CD14-positive monocyte (primary cell): ENCODE data around the gene LILRA5. TPM values are rescaled to one million over a fixed set of nuclear protein-coding genes. Genes with fewer than 3 reads are reported as not detected.

ENCODE experiments used
- DNase-seq, 3 donors: peaks; one replicate each; pipeline ENCODE4 v3.0.0-alpha.2; 2011 to 2022
- H2AFZ ChIP-seq: 2 replicates; pipeline ENCODE4 v1.6.0; 2012; ENCODE audit warnings: mild to moderate bottlenecking, low read depth, low read length, inconsistent platforms; ENCODE audit not compliant: insufficient read depth, poor library complexity, severe bottlenecking
- H3K27ac ChIP-seq, 2 donors: 1 replicate in 1 of 2; 2 replicates in 1 of 2; pipeline ENCODE4 v1.5.1; 2012 to 2013; ENCODE audit warnings: low read length in 2 of 2, control low read depth in 1 of 2, inconsistent platforms in 1 of 2, low read depth in 1 of 2, mild to moderate bottlenecking in 1 of 2
- H3K27me3 ChIP-seq, 2 donors: one replicate each; pipeline versions ENCODE4 v1.6.0 to v1.6.1; 2011 to 2013; ENCODE audit warnings: low read length in 2 of 2; ENCODE audit not compliant: control insufficient read depth in 2 of 2, insufficient read depth in 2 of 2
- H3K36me3 ChIP-seq, 2 donors: replicated peaks in 1 of 2; 1 replicate in 1 of 2; 2 replicates in 1 of 2; pipeline versions ENCODE4 v1.5.1 to v1.6.1; 2012 to 2013; ENCODE audit warnings: low read length in 2 of 2, control low read depth in 1 of 2, inconsistent platforms in 1 of 2, mild to moderate bottlenecking in 1 of 2; ENCODE audit not compliant: insufficient read depth in 2 of 2, control insufficient read depth in 1 of 2
- H3K4me1 ChIP-seq, 2 donors: 1 replicate in 1 of 2; 2 replicates in 1 of 2; pipeline versions ENCODE4 v1.5.1 to v1.6.1; 2012 to 2013; ENCODE audit warnings: low read length in 2 of 2, control low read depth in 1 of 2, inconsistent platforms in 1 of 2, mild to moderate bottlenecking in 1 of 2, moderate library complexity in 1 of 2; ENCODE audit not compliant: insufficient read depth in 2 of 2, control insufficient read depth in 1 of 2
- H3K4me2 ChIP-seq: replicated peaks from 2 replicates; pipeline ENCODE3; 2012; ENCODE audit warnings: low read length, moderate library complexity, mild to moderate bottlenecking; ENCODE audit not compliant: poor library complexity, severe bottlenecking; ENCODE audit errors: extremely low read depth
- H3K4me3 ChIP-seq, 3 experiments: fragments of 200-600 bp in 1 of 3; sonication (generic) in 1 of 3; replicated peaks in 1 of 3; 1 replicate in 2 of 3; 2 replicates in 1 of 3; pipeline ENCODE4 v1.5.1; 2011 to 2013; ENCODE audit warnings: low read length in 3 of 3, mild to moderate bottlenecking in 3 of 3, control low read depth in 2 of 3, low read depth in 2 of 3, inconsistent platforms in 1 of 3, moderate library complexity in 1 of 3
- H3K79me2 ChIP-seq: 2 replicates; pipeline ENCODE4 v1.6.0; 2012; ENCODE audit warnings: mild to moderate bottlenecking, control low read depth, inconsistent platforms, low read length, moderate library complexity; ENCODE audit not compliant: insufficient read depth
- H3K9ac ChIP-seq: 2 replicates; pipeline ENCODE4 v1.6.0; 2017; ENCODE audit warnings: low read length, mild to moderate bottlenecking; ENCODE audit not compliant: insufficient read depth, poor library complexity, severe bottlenecking
- H3K9me3 ChIP-seq, 2 donors: replicated peaks in 1 of 2; 1 replicate in 1 of 2; 2 replicates in 1 of 2; pipeline versions ENCODE4 v1.5.1 to v1.6.1; 2012 to 2013; ENCODE audit warnings: low read length in 2 of 2, control low read depth in 1 of 2; ENCODE audit not compliant: control insufficient read depth in 1 of 2, insufficient read depth in 1 of 2
- H4K20me1 ChIP-seq: 2 replicates; pipeline ENCODE4 v1.6.0; 2012; ENCODE audit warnings: mild to moderate bottlenecking, low read length, control low read depth, moderate library complexity; ENCODE audit not compliant: insufficient read depth
- H3K27ac Mint-ChIP-seq, 7 donors: one replicate each; pipeline ENCODE4 v1.8.0; 2020; ENCODE audit warnings: mild to moderate bottlenecking in 7 of 7, mixed read lengths in 7 of 7, moderate library complexity in 6 of 7, inconsistent platforms in 2 of 7
- H3K27me3 Mint-ChIP-seq, 3 donors: one replicate each; pipeline ENCODE4 v1.8.0; 2021 to 2022; ENCODE audit warnings: low read depth in 3 of 3, mild to moderate bottlenecking in 3 of 3, mixed read lengths in 3 of 3, moderate library complexity in 3 of 3, inconsistent platforms in 1 of 3
- H3K36me3 Mint-ChIP-seq, 2 donors: one replicate each; pipeline ENCODE4 v1.8.0; 2020; ENCODE audit warnings: mixed read lengths in 2 of 2, inconsistent platforms in 1 of 2, mild to moderate bottlenecking in 1 of 2
- H3K4me1 Mint-ChIP-seq: one replicate; pipeline ENCODE4 v1.8.0; 2020; ENCODE audit warnings: mild to moderate bottlenecking, mixed read lengths
- H3K4me3 Mint-ChIP-seq, 2 donors: one replicate each; pipeline ENCODE4 v1.8.0; 2020; ENCODE audit warnings: mild to moderate bottlenecking in 2 of 2, mixed read lengths in 2 of 2, moderate library complexity in 1 of 2
- H3K9me3 Mint-ChIP-seq, 7 donors: one replicate each; pipeline ENCODE4 v1.8.0; 2020 to 2022; ENCODE audit warnings: mixed read lengths in 7 of 7, mild to moderate bottlenecking in 6 of 7, moderate library complexity in 6 of 7, inconsistent platforms in 2 of 7
- WGBS: methylation state at CpG from one replicate; pipeline ENCODE4 v1.1.5; 2013; ENCODE audit warnings: missing lambda C conversion rate; ENCODE audit not compliant: insufficient coverage; 5-methylcytosine and 5-hydroxymethylcytosine counted together
- intact Hi-C, 2 donors: fragments of 100-400 bp; cut with micrococcal nuclease; formaldehyde crosslinking; loops; one replicate each; pipeline versions ENCODE4 v1.15.0 to v1.15.1; 2023
- polyA plus RNA-seq, 3 donors: library from polyadenylated mRNA; depleted of rRNA in 1 of 3; unstranded in 2 of 3; stranded (reverse) in 1 of 3; fragments of 300-500 nt in 2 of 3; fragments of >200 nt in 1 of 3; fragmentation: Illumina TruSeq in 2 of 3; gene quantifications; 1 replicate in 2 of 3; 2 replicates in 1 of 3; pipeline ENCODE4 v1.2.3, GENCODE V29; 2012 to 2021
- TF ChIP-seq, protein P1 (sequence below): fragments of 200-600 bp; IDR thresholded peaks from one replicate; pipeline ENCODE4 v1.8.0; 2022; ENCODE audit warnings: antibody characterized with exemption, mild to moderate bottlenecking

Gene LILRA5
- polyA plus RNA-seq, 3 donors: 348 to 580 (median 516) TPM

DNA sequence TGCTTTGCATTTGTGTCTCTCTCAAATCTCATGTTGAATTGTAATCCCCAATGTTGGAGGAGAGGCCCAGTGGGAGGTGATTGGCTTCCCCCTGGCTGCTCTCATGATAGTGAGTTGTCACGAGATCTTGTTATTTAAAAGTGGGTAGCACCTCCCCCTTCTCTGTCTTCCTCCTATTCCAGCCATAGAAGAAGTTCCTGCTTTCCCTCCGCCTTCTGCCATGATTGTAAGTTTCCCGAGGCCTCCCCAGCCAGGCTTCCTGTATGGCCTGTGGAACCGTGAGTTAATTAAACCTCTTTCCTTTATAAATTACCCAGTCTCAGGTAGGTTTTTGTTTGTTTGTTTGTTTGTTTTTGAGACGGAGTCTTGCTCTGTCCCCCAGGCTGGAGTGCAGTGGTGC is 22.2 kb upstream of the LILRA5 start:
- Mint-ChIP-seq H3K27me3 (peaks cover 0 to 8% (median 4%) of the 10 kb centered on the region in 3 donors), H3K27ac (peak overlapping the region in 4 of 7 donors; percentile 7 to 72 (median 62)), H3K4me1 (peaks cover 42% of the 10 kb centered on the region), H3K9me3 (peaks cover 0 to 2% (median 0%) of the 10 kb centered on the region in 7 donors), H3K4me3 (peak overlapping the region; percentile 41 to 63), H3K36me3 (no peaks in the 10 kb centered on the region)
- Histone ChIP-seq H3K4me2 (no peak overlapping the region), H3K4me1 (peaks cover 26 to 32% of the 10 kb centered on the region in 2 donors), H3K27me3 (no peaks in the 10 kb centered on the region), H3K9me3 (no peaks in the 10 kb centered on the region), H3K36me3 (no peaks in the 10 kb centered on the region), H3K9ac (no peak overlapping the region), H3K27ac (no peak overlapping the region), H3K79me2 (no peaks in the 10 kb centered on the region), H2AFZ (no peak overlapping the region), H3K4me3 (no peak overlapping the region), H4K20me1 (no peaks in the 10 kb centered on the region)
- WGBS: 75% methylated on average over 1 of the region's 5 CpGs
- peak in 2 of 3 donors; percentile 47 to 57 for DNase-seq
- intact Hi-C loops: loop anchor here in 1 of 2 donors (10.0 kb wide), 1 partner anchor 50 kb away; the partner anchor contains the start of gene LILRB2
- TF ChIP-seq, protein P1, sequence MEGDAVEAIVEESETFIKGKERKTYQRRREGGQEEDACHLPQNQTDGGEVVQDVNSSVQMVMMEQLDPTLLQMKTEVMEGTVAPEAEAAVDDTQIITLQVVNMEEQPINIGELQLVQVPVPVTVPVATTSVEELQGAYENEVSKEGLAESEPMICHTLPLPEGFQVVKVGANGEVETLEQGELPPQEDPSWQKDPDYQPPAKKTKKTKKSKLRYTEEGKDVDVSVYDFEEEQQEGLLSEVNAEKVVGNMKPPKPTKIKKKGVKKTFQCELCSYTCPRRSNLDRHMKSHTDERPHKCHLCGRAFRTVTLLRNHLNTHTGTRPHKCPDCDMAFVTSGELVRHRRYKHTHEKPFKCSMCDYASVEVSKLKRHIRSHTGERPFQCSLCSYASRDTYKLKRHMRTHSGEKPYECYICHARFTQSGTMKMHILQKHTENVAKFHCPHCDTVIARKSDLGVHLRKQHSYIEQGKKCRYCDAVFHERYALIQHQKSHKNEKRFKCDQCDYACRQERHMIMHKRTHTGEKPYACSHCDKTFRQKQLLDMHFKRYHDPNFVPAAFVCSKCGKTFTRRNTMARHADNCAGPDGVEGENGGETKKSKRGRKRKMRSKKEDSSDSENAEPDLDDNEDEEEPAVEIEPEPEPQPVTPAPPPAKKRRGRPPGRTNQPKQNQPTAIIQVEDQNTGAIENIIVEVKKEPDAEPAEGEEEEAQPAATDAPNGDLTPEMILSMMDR: no peak

DNA sequence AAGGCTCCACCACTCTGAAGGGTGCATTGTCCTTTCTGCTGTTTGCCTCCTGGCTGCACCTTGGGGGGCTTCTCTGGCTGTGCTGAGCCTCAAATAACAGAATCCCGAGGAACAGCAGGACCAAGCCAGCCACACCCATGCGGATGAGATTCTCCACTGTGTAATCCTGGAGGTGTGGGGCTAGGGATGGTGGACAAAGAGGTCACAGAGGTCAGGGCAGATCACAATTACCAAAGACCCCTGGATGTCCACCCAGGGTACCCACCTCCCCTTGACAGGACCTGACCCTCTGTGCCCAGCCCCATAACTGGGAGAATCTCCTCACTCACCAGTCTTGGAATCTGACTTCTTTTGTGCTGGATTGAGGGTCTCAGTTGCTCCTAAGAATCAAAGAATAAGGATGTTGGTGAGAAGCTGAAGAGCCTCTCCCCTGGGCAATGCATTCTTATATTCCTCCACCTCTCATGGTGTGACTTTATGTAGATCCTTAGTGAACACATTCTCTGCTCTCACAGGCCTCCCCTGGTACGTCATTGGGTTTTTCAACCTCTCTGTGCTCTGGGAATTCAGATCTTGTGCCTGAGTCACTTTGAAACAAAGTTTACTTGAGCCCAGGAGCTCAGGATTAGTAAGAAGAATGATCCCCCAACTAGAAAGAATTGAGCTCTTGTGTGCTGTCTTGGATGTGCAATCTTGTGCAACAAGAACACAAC is 20.8 kb upstream of the LILRA5 start:
- H3K27me3 Mint-ChIP-seq: peaks cover 0 to 5% (median 1%) of the 10 kb centered on the region in 3 donors
- no peaks in the 10 kb centered on the region for H3K9me3 ChIP-seq
- peaks cover 28% of the 10 kb centered on the region for H3K4me1 Mint-ChIP-seq
- intact Hi-C loops: loop anchor here in 1 of 2 donors (10.0 kb wide), 1 partner anchor 49 kb away; the partner anchor contains the start of gene LILRB2
- DNase-seq: no peak
- H4K20me1 ChIP-seq: no peaks in the 10 kb centered on the region
- no peak overlapping the region for H3K4me3 Mint-ChIP-seq
- no peak overlapping the region for H3K4me2 ChIP-seq
- H3K36me3 Mint-ChIP-seq: no peaks in the 10 kb centered on the region
- TF ChIP-seq, protein P1: no peak
- H3K9me3 Mint-ChIP-seq: no peaks in the 10 kb centered on the region
- WGBS: 100% methylated on average over 2 of the region's 3 CpGs
- no peak overlapping the region for H3K4me3 ChIP-seq
- no peaks in the 10 kb centered on the region for H3K36me3 ChIP-seq
- H3K79me2 ChIP-seq: no peaks in the 10 kb centered on the region
- no peaks in the 10 kb centered on the region for H3K27me3 ChIP-seq
- H3K4me1 ChIP-seq: peaks cover 12 to 18% of the 10 kb centered on the region in 2 donors
- H2AFZ ChIP-seq: no peak overlapping the region
- no peak overlapping the region for H3K27ac Mint-ChIP-seq
- H3K27ac ChIP-seq: no peak overlapping the region
- H3K9ac ChIP-seq: no peak overlapping the region
